Fibroblast of lung (primary cell): ENCODE data around the gene SLC26A8.

Source experiments
- EZH2 ChIP-seq: IDR thresholded peaks from 2 replicates; pipeline ENCODE4 v1.5.1; 2012; ENCODE audit warnings: low read length, control low read depth, mild to moderate bottlenecking; ENCODE audit errors: missing control alignments
- TF ChIP-seq, protein P1 (sequence below), 2 donors: IDR thresholded peaks in 1 of 2; conservative IDR thresholded peaks in 1 of 2; 1 replicate in 1 of 2; 2 replicates in 1 of 2; pipeline ENCODE4 v1.5.1; 2011 to 2012; ENCODE audit warnings: low read length in 2 of 2, control low read depth in 1 of 2, inconsistent platforms in 1 of 2, low read depth in 1 of 2, mild to moderate bottlenecking in 1 of 2

DNA sequence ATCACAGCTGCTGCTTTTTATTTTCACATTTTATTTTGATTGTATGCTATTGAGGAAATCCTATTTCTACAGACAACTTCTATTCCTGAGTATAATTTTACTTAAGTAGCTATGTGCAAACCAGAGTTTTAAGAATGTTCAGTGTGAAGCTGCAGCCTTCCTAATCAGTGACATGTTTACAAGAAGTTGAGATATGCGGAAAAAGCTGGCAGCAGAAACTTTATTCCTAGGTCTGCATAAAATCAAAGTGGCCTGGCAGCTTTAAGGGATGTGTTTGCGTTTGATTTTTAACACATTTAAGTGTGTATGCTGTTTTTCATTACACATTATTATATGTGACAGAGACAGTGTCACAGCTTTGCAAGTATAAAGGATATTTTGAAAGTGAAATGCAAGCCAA is 29.4 kb upstream of the SLC26A8 start:
- TF ChIP-seq, protein P1, sequence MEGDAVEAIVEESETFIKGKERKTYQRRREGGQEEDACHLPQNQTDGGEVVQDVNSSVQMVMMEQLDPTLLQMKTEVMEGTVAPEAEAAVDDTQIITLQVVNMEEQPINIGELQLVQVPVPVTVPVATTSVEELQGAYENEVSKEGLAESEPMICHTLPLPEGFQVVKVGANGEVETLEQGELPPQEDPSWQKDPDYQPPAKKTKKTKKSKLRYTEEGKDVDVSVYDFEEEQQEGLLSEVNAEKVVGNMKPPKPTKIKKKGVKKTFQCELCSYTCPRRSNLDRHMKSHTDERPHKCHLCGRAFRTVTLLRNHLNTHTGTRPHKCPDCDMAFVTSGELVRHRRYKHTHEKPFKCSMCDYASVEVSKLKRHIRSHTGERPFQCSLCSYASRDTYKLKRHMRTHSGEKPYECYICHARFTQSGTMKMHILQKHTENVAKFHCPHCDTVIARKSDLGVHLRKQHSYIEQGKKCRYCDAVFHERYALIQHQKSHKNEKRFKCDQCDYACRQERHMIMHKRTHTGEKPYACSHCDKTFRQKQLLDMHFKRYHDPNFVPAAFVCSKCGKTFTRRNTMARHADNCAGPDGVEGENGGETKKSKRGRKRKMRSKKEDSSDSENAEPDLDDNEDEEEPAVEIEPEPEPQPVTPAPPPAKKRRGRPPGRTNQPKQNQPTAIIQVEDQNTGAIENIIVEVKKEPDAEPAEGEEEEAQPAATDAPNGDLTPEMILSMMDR (conservative IDR thresholded peaks at IDR 0.05 in 1 of 2, IDR thresholded peaks at IDR 0.05 in 1 of 2; ENCODE audit: low read depth in 1 of 2, low read length in 2 of 2) = no peak
- no peak for TF ChIP-seq EZH2
